CD4-positive, CD25-positive, alpha-beta regulatory T cell (primary cell): Measurements from ENCODE around the gene CACNG5. TPM values are rescaled to one million over a fixed set of nuclear protein-coding genes. Genes with fewer than 3 reads are reported as not detected.

Experiments
- ATAC-seq, 2 donors: fragments of 150-1000 bp; cut with Tn5 transposase; one replicate each; pipeline ENCODE4 v1.10.0; 2021; ENCODE audit warnings: low read depth in 2 of 2, moderate number of reproducible peaks in 2 of 2, moderate library complexity in 1 of 2
- DNase-seq, 3 donors: peaks; one replicate each; pipeline versions ENCODE4 v3.0.0 to v3.0.0-alpha.2; 2012 to 2022; ENCODE audit warnings: mixed read lengths in 1 of 3
- H3K27ac ChIP-seq: one replicate; pipeline ENCODE4 v1.7.0; 2013; ENCODE audit warnings: mild to moderate bottlenecking, low read length; ENCODE audit not compliant: insufficient read depth, poor library complexity, severe bottlenecking
- H3K27me3 ChIP-seq: one replicate; pipeline ENCODE4 v1.7.0; 2013; ENCODE audit warnings: low read length; ENCODE audit not compliant: control insufficient read depth, insufficient read depth
- H3K36me3 ChIP-seq: one replicate; pipeline ENCODE4 v1.7.0; 2013; ENCODE audit warnings: mild to moderate bottlenecking, low read length, moderate library complexity; ENCODE audit not compliant: control insufficient read depth, insufficient read depth
- H3K4me1 ChIP-seq: 2 replicates; pipeline ENCODE4 v1.7.0; 2013; ENCODE audit warnings: mild to moderate bottlenecking, low read length; ENCODE audit not compliant: insufficient read depth, control insufficient read depth, poor library complexity, severe bottlenecking
- H3K4me3 ChIP-seq: one replicate; pipeline ENCODE4 v1.7.0; 2013; ENCODE audit warnings: low read depth, mild to moderate bottlenecking, low read length, moderate library complexity
- H3K9me3 ChIP-seq, 2 experiments: 1 replicate in 1 of 2; 2 replicates in 1 of 2; pipeline ENCODE4 v1.7.0; 2013; ENCODE audit warnings: low read length in 2 of 2, mild to moderate bottlenecking in 1 of 2, moderate library complexity in 1 of 2; ENCODE audit not compliant: control insufficient read depth in 2 of 2
- H3K27ac Mint-ChIP-seq, 3 donors: one replicate each; pipeline ENCODE4 v1.8.0; 2020 to 2022; ENCODE audit warnings: mild to moderate bottlenecking in 3 of 3, mixed read lengths in 3 of 3, moderate library complexity in 2 of 3
- H3K27me3 Mint-ChIP-seq: one replicate; pipeline ENCODE4 v1.8.0; 2022; ENCODE audit warnings: mild to moderate bottlenecking, mixed read lengths
- H3K36me3 Mint-ChIP-seq: one replicate; pipeline ENCODE4 v1.8.0; 2020; ENCODE audit warnings: mixed read lengths
- H3K4me1 Mint-ChIP-seq, 4 donors: one replicate each; pipeline ENCODE4 v1.8.0; 2020 to 2022; ENCODE audit warnings: mixed read lengths in 4 of 4, mild to moderate bottlenecking in 1 of 4
- H3K4me3 Mint-ChIP-seq, 4 donors: one replicate each; pipeline ENCODE4 v1.8.0; 2020 to 2022; ENCODE audit warnings: mild to moderate bottlenecking in 4 of 4, mixed read lengths in 4 of 4, moderate library complexity in 3 of 4
- H3K9me3 Mint-ChIP-seq, 7 donors: one replicate each; pipeline ENCODE4 v1.8.0; 2020 to 2022; ENCODE audit warnings: mixed read lengths in 7 of 7, mild to moderate bottlenecking in 3 of 7, moderate library complexity in 2 of 7
- polyA plus RNA-seq, 4 donors: library from polyadenylated mRNA; unstranded; fragments of 300-500 nt; fragmentation: Illumina TruSeq; gene quantifications; one replicate each; pipeline ENCODE4 v1.2.3, GENCODE V29; 2021
- total RNA-seq: library from RNA; stranded (reverse); gene quantifications from one replicate; pipeline ENCODE4 v1.2.3, GENCODE V29; 2022

The CACNG5 gene
- total and polyA plus RNA-seq, 5 donors from 2014 or later = not detected

GRCh38 chr17:66795486-66795885, 39.4 kb upstream of the CACNG5 start:
- ATAC-seq (no peak), DNase-seq (no peak)
- no peaks in the 10 kb centered on the region for H3K27me3 ChIP-seq
- H3K4me3 ChIP-seq = no peak overlapping the region
- Mint-ChIP-seq H3K27ac (no peak overlapping the region), H3K4me3 (no peak overlapping the region), H3K36me3 (peaks cover 44% of the 10 kb centered on the region), H3K27me3 (no peaks in the 10 kb centered on the region), H3K4me1 (peaks cover 0 to 9% (median 2%) of the 10 kb centered on the region in 4 donors), H3K9me3 (peaks cover 0 to 3% (median 0%) of the 10 kb centered on the region in 7 donors)
- H3K9me3 ChIP-seq = no peaks in the 10 kb centered on the region
- H3K36me3 ChIP-seq = peaks cover 29% of the 10 kb centered on the region
- no peaks in the 10 kb centered on the region for H3K4me1 ChIP-seq
- no peak overlapping the region for H3K27ac ChIP-seq

GRCh38 chr17:66799849-66800537, 34.9 kb upstream of the CACNG5 start:
- H3K9me3 ChIP-seq = no peaks in the 10 kb centered on the region
- Mint-ChIP-seq H3K4me1 (peaks cover 0 to 5% (median 0%) of the 10 kb centered on the region in 4 donors), H3K27me3 (no peaks in the 10 kb centered on the region), H3K4me3 (no peak overlapping the region), H3K36me3 (peaks cover 31% of the 10 kb centered on the region), H3K9me3 (peaks cover 0 to 3% (median 0%) of the 10 kb centered on the region in 7 donors), H3K27ac (no peak overlapping the region)
- DNase-seq = no peak
- H3K27me3 ChIP-seq = no peaks in the 10 kb centered on the region
- H3K4me1 ChIP-seq = no peaks in the 10 kb centered on the region
- peaks cover 27% of the 10 kb centered on the region for H3K36me3 ChIP-seq
- H3K4me3 ChIP-seq = no peak overlapping the region
- no peak for ATAC-seq
- no peak overlapping the region for H3K27ac ChIP-seq

- H3K4me1 Mint-ChIP-seq = peaks cover 0 to 27% (median 6%) of the 10 kb centered on the region in 4 donors
- no peak for DNase-seq
- Histone ChIP-seq H3K9me3 (no peaks in the 10 kb centered on the region), H3K4me1 (no peaks in the 10 kb centered on the region), H3K27me3 (no peaks in the 10 kb centered on the region), H3K27ac (no peak overlapping the region), H3K4me3 (no peak overlapping the region), H3K36me3 (peaks cover 11% of the 10 kb centered on the region)
- H3K9me3 Mint-ChIP-seq = peaks cover 0 to 2% (median 0%) of the 10 kb centered on the region in 7 donors
- H3K27me3 Mint-ChIP-seq = no peaks in the 10 kb centered on the region
- ATAC-seq = no peak
- no peak overlapping the region for H3K4me3 Mint-ChIP-seq
- no peak overlapping the region for H3K27ac Mint-ChIP-seq
- peaks cover 19% of the 10 kb centered on the region for H3K36me3 Mint-ChIP-seq
Measured at GRCh38 chr17:66803474-66803951, 31.4 kb upstream of the CACNG5 start.

GRCh38 chr17:66805567-66805966, 29.4 kb upstream of the CACNG5 start:
- no peak overlapping the region for H3K4me3 Mint-ChIP-seq
- H3K36me3 Mint-ChIP-seq = peaks cover 22% of the 10 kb centered on the region
- Histone ChIP-seq H3K4me1 (no peaks in the 10 kb centered on the region), H3K27ac (no peak overlapping the region), H3K36me3 (peaks cover 11% of the 10 kb centered on the region), H3K27me3 (no peaks in the 10 kb centered on the region), H3K4me3 (no peak overlapping the region), H3K9me3 (no peaks in the 10 kb centered on the region)
- no peak for ATAC-seq
- H3K4me1 Mint-ChIP-seq = peaks cover 0 to 27% (median 6%) of the 10 kb centered on the region in 4 donors
- DNase-seq = peak in 1 of 3 donors; percentile 28
- no peaks in the 10 kb centered on the region for H3K27me3 Mint-ChIP-seq
- H3K9me3 Mint-ChIP-seq = peaks cover 0 to 2% (median 0%) of the 10 kb centered on the region in 7 donors
- H3K27ac Mint-ChIP-seq = peak overlapping the region in 2 of 3 donors; percentile 12 to 49

- H3K9me3 ChIP-seq = no peaks in the 10 kb centered on the region
- Mint-ChIP-seq H3K4me3 (no peak overlapping the region), H3K27ac (peak overlapping the region in 1 of 3 donors; percentile 60), H3K27me3 (no peaks in the 10 kb centered on the region), H3K4me1 (peaks cover 0 to 27% (median 6%) of the 10 kb centered on the region in 4 donors), H3K9me3 (peaks cover 0 to 2% (median 0%) of the 10 kb centered on the region in 7 donors), H3K36me3 (peaks cover 22% of the 10 kb centered on the region)
- no peaks in the 10 kb centered on the region for H3K27me3 ChIP-seq
- no peak for ATAC-seq
- no peak overlapping the region for H3K4me3 ChIP-seq
- no peaks in the 10 kb centered on the region for H3K4me1 ChIP-seq
- H3K27ac ChIP-seq = no peak overlapping the region
- DNase-seq = no peak
- peaks cover 8% of the 10 kb centered on the region for H3K36me3 ChIP-seq
Measured at GRCh38 chr17:66807182-66807581, 27.7 kb upstream of the CACNG5 start.

- ATAC-seq (no peak), DNase-seq (no peak)
- Histone ChIP-seq H3K27me3 (no peaks in the 10 kb centered on the region), H3K4me3 (no peak overlapping the region), H3K4me1 (no peaks in the 10 kb centered on the region), H3K27ac (no peak overlapping the region), H3K9me3 (no peaks in the 10 kb centered on the region), H3K36me3 (peaks cover 3% of the 10 kb centered on the region)
- Mint-ChIP-seq H3K4me1 (peaks cover 0 to 27% (median 6%) of the 10 kb centered on the region in 4 donors), H3K36me3 (peaks cover 14% of the 10 kb centered on the region), H3K27ac (no peak overlapping the region), H3K27me3 (no peaks in the 10 kb centered on the region), H3K4me3 (no peak overlapping the region), H3K9me3 (peaks cover 0 to 2% (median 2%) of the 10 kb centered on the region in 7 donors)
Measured at GRCh38 chr17:66809408-66809807, 25.5 kb upstream of the CACNG5 start.

- Mint-ChIP-seq H3K27ac (no peak overlapping the region), H3K9me3 (peaks cover 0 to 2% (median 2%) of the 10 kb centered on the region in 7 donors), H3K4me1 (peaks cover 0 to 18% (median 5%) of the 10 kb centered on the region in 4 donors), H3K27me3 (no peaks in the 10 kb centered on the region), H3K36me3 (peaks cover 12% of the 10 kb centered on the region), H3K4me3 (no peak overlapping the region)
- Histone ChIP-seq H3K27me3 (no peaks in the 10 kb centered on the region), H3K9me3 (no peaks in the 10 kb centered on the region), H3K27ac (no peak overlapping the region), H3K4me1 (no peaks in the 10 kb centered on the region), H3K4me3 (no peak overlapping the region), H3K36me3 (peaks cover under 1% of the 10 kb centered on the region)
- DNase-seq (no peak), ATAC-seq (no peak)
Measured at GRCh38 chr17:66810951-66811682, 23.8 kb upstream of the CACNG5 start.
